Activated naive CD8-positive, alpha-beta T cell treated with anti-CD3 and anti-CD28 coated beads, Interleukin-2, amount 10 ng/mL, durations not matched to agents 7 days and 5 days (primary cell): ENCODE measurements around the gene INVS. TPM values are rescaled to one million over a fixed set of nuclear protein-coding genes. Genes with fewer than 3 reads are reported as not detected.
"Not testable (repeated sequence)": the region's sequence is repeated elsewhere in the genome, so short reads cannot be mapped to it uniquely, and the experiment has no call there.

Experiments used
- ATAC-seq: fragments of 150-1000 bp; cut with Tn5 transposase; one replicate; pipeline ENCODE4 v1.10.0; 2021; ENCODE audit warnings: low read depth, moderate library complexity
- POLR2A ChIA-PET: fragments of 350-600 bp; sonication (Branson Sonifier 250); formaldehyde crosslinking; loops from one replicate; lab custom pipeline; 2021; ENCODE audit warnings: antibody characterized with exemption; lab: Charles Lee
- DNase-seq: peaks from one replicate; pipeline ENCODE4 v3.0.0; 2021
- H3K27ac Mint-ChIP-seq: one replicate; pipeline ENCODE4 v1.8.0; 2022; ENCODE audit warnings: mild to moderate bottlenecking, mixed read lengths
- H3K27me3 Mint-ChIP-seq: one replicate; pipeline ENCODE4 v1.8.0; 2022; ENCODE audit warnings: mild to moderate bottlenecking, moderate library complexity, mixed read lengths
- H3K36me3 Mint-ChIP-seq: one replicate; pipeline ENCODE4 v1.8.0; 2021; ENCODE audit warnings: mild to moderate bottlenecking, mixed read lengths
- H3K4me1 Mint-ChIP-seq: one replicate; pipeline ENCODE4 v1.8.0; 2021; ENCODE audit warnings: mixed read lengths
- H3K4me3 Mint-ChIP-seq: one replicate; pipeline ENCODE4 v1.8.0; 2022; ENCODE audit warnings: mild to moderate bottlenecking, moderate library complexity, mixed read lengths
- H3K9me3 Mint-ChIP-seq: one replicate; pipeline ENCODE4 v1.8.0; 2021; ENCODE audit warnings: mixed read lengths
- total RNA-seq, 2 experiments: library from RNA; stranded (reverse); gene quantifications; one replicate each; pipeline ENCODE4 v1.2.3, GENCODE V29; 2021

Gene INVS
- total RNA-seq, 2 experiments from 2014 or later = 17.8 to 18.9 TPM

GRCh38 chr9:100112677-100113336, 13.8 kb downstream of the INVS start:
- peaks cover 6% of the 10 kb centered on the region for H3K36me3 Mint-ChIP-seq
- H3K27me3 Mint-ChIP-seq = no peaks in the 10 kb centered on the region
- DNase-seq = no peak
- no peak overlapping the region for H3K4me3 Mint-ChIP-seq
- no peak overlapping the region for H3K27ac Mint-ChIP-seq
- POLR2A ChIA-PET = no interaction called here
- H3K9me3 Mint-ChIP-seq = no peaks in the 10 kb centered on the region
- no peaks in the 10 kb centered on the region for H3K4me1 Mint-ChIP-seq
- ATAC-seq = no peak

- H3K36me3 Mint-ChIP-seq = peaks cover 14% of the 10 kb centered on the region
- POLR2A ChIA-PET = no interaction called here
- no peaks in the 10 kb centered on the region for H3K27me3 Mint-ChIP-seq
- H3K27ac Mint-ChIP-seq = no peak overlapping the region
- H3K4me1 Mint-ChIP-seq = no peaks in the 10 kb centered on the region
- ATAC-seq = no peak
- H3K9me3 Mint-ChIP-seq = no peaks in the 10 kb centered on the region
- no peak overlapping the region for H3K4me3 Mint-ChIP-seq
- no peak for DNase-seq
Measured at GRCh38 chr9:100117316-100117715, 18.3 kb downstream of the INVS start.

GRCh38 chr9:100120286-100120685, 21.2 kb downstream of the INVS start:
- H3K4me3 Mint-ChIP-seq = no peak overlapping the region
- POLR2A ChIA-PET = no interaction called here
- no peaks in the 10 kb centered on the region for H3K27me3 Mint-ChIP-seq
- DNase-seq (no peak), ATAC-seq (no peak)
- H3K9me3 Mint-ChIP-seq = no peaks in the 10 kb centered on the region
- no peaks in the 10 kb centered on the region for H3K4me1 Mint-ChIP-seq
- no peak overlapping the region for H3K27ac Mint-ChIP-seq
- H3K36me3 Mint-ChIP-seq = peaks cover 12% of the 10 kb centered on the region

- Mint-ChIP-seq H3K36me3 (peaks cover 12% of the 10 kb centered on the region), H3K9me3 (no peaks in the 10 kb centered on the region), H3K27ac (no peak overlapping the region), H3K4me3 (no peak overlapping the region), H3K27me3 (no peaks in the 10 kb centered on the region), H3K4me1 (no peaks in the 10 kb centered on the region)
- POLR2A ChIA-PET = no interaction called here
- DNase-seq (no peak), ATAC-seq (no peak)
Measured at GRCh38 chr9:100125236-100125635, 26.2 kb downstream of the INVS start.

- H3K4me1 Mint-ChIP-seq = no peaks in the 10 kb centered on the region
- POLR2A ChIA-PET = no interaction called here
- ATAC-seq (no peak), DNase-seq (no peak)
- H3K36me3 Mint-ChIP-seq = peaks cover 9% of the 10 kb centered on the region
- H3K9me3 Mint-ChIP-seq = no peaks in the 10 kb centered on the region
- no peak overlapping the region for H3K27ac Mint-ChIP-seq
- H3K4me3 Mint-ChIP-seq = no peak overlapping the region
- H3K27me3 Mint-ChIP-seq = no peaks in the 10 kb centered on the region
Measured at GRCh38 chr9:100125910-100126309, 26.9 kb downstream of the INVS start.

GRCh38 chr9:100126423-100126822, 27.4 kb downstream of the INVS start:
- Mint-ChIP-seq H3K36me3 (peaks cover 8% of the 10 kb centered on the region), H3K27ac (no peak overlapping the region), H3K4me1 (no peaks in the 10 kb centered on the region), H3K4me3 (no peak overlapping the region), H3K27me3 (no peaks in the 10 kb centered on the region), H3K9me3 (no peaks in the 10 kb centered on the region)
- POLR2A ChIA-PET = interaction anchor here (0.6 kb wide), 1 partner anchor 76 kb away, joined by 3 read pairs; no protein-coding TSS in a partner anchor
- DNase-seq (no peak), ATAC-seq (no peak)

- POLR2A ChIA-PET = no interaction called here
- Mint-ChIP-seq H3K27ac (no peak overlapping the region), H3K36me3 (peaks cover 21% of the 10 kb centered on the region), H3K4me3 (no peak overlapping the region), H3K9me3 (peaks cover 1% of the 10 kb centered on the region), H3K27me3 (no peaks in the 10 kb centered on the region), H3K4me1 (no peaks in the 10 kb centered on the region)
- DNase-seq = no peak
- ATAC-seq = no peak
Measured at GRCh38 chr9:100129772-100130171, 30.7 kb downstream of the INVS start.

GRCh38 chr9:100131216-100131615, 32.2 kb downstream of the INVS start:
- Mint-ChIP-seq H3K36me3 (peaks cover 20% of the 10 kb centered on the region), H3K9me3 (peaks cover 1% of the 10 kb centered on the region), H3K4me3 (no peak overlapping the region), H3K27me3 (no peaks in the 10 kb centered on the region), H3K27ac (no peak overlapping the region), H3K4me1 (no peaks in the 10 kb centered on the region)
- ATAC-seq (no peak), DNase-seq (no peak)
- POLR2A ChIA-PET = no interaction called here

GRCh38 chr9:100131875-100132430, 32.9 kb downstream of the INVS start:
- Mint-ChIP-seq H3K36me3 (peaks cover 20% of the 10 kb centered on the region), H3K4me3 (no peak overlapping the region), H3K27ac (no peak overlapping the region), H3K9me3 (peaks cover 1% of the 10 kb centered on the region), H3K27me3 (no peaks in the 10 kb centered on the region), H3K4me1 (no peaks in the 10 kb centered on the region)
- POLR2A ChIA-PET = no interaction called here
- DNase-seq (no peak), ATAC-seq (no peak)

GRCh38 chr9:100134731-100135130, 35.7 kb downstream of the INVS start:
- POLR2A ChIA-PET = no interaction called here
- H3K9me3 Mint-ChIP-seq = peaks cover 1% of the 10 kb centered on the region
- peaks cover 19% of the 10 kb centered on the region for H3K36me3 Mint-ChIP-seq
- ATAC-seq (no peak), DNase-seq (no peak)
- H3K27ac Mint-ChIP-seq = no peak overlapping the region
- H3K4me3 Mint-ChIP-seq = no peak overlapping the region
- no peaks in the 10 kb centered on the region for H3K27me3 Mint-ChIP-seq
- H3K4me1 Mint-ChIP-seq = no peaks in the 10 kb centered on the region

- H3K4me1 Mint-ChIP-seq, POLR2A ChIA-PET, H3K4me3 Mint-ChIP-seq, H3K27ac Mint-ChIP-seq, H3K27me3 Mint-ChIP-seq, H3K9me3 Mint-ChIP-seq, ATAC-seq, DNase-seq: not testable (repeated sequence)
- peaks cover 17% of the 10 kb centered on the region for H3K36me3 Mint-ChIP-seq
Measured at GRCh38 chr9:100136799-100137198, 37.8 kb downstream of the INVS start.

- POLR2A ChIA-PET, DNase-seq, H3K36me3 Mint-ChIP-seq, H3K27me3 Mint-ChIP-seq, H3K27ac Mint-ChIP-seq, H3K4me3 Mint-ChIP-seq, H3K9me3 Mint-ChIP-seq, H3K4me1 Mint-ChIP-seq, ATAC-seq: not testable (repeated sequence)
Measured at GRCh38 chr9:100140303-100140702, 41.3 kb downstream of the INVS start.

- H3K27ac Mint-ChIP-seq, DNase-seq, H3K9me3 Mint-ChIP-seq, ATAC-seq, POLR2A ChIA-PET, H3K4me3 Mint-ChIP-seq, H3K4me1 Mint-ChIP-seq, H3K36me3 Mint-ChIP-seq, H3K27me3 Mint-ChIP-seq: not testable (repeated sequence)
Measured at GRCh38 chr9:100141862-100142261, 42.8 kb downstream of the INVS start.

GRCh38 chr9:100145167-100145934, 46.3 kb downstream of the INVS start:
- H3K36me3 Mint-ChIP-seq, H3K4me1 Mint-ChIP-seq, ATAC-seq, DNase-seq, H3K4me3 Mint-ChIP-seq, POLR2A ChIA-PET, H3K27me3 Mint-ChIP-seq, H3K27ac Mint-ChIP-seq, H3K9me3 Mint-ChIP-seq: not testable (repeated sequence)
